Spinal cord (tissue), 10 donors: ENCODE results near the gene ZBTB38. TPM values are rescaled to one million over a fixed set of nuclear protein-coding genes. Genes with fewer than 3 reads are reported as not detected.

Experiments used
- DNase-seq, 6 donors: peaks; one replicate each; pipeline versions ENCODE4 v3.0.0 to v3.0.0-alpha.2; 2013 to 2015; ENCODE audit warnings: low spot score in 6 of 6, low read depth in 4 of 6
- H3K27ac ChIP-seq: one replicate; pipeline ENCODE4 v1.5.1; 2013; ENCODE audit warnings: low read depth, low read length, control low read depth
- H3K27me3 ChIP-seq: one replicate; pipeline ENCODE4 v1.6.1; 2013; ENCODE audit warnings: low read length; ENCODE audit not compliant: control insufficient read depth, insufficient read depth
- H3K36me3 ChIP-seq: one replicate; pipeline ENCODE4 v1.6.1; 2013; ENCODE audit warnings: low read length; ENCODE audit not compliant: control insufficient read depth, insufficient read depth
- H3K4me1 ChIP-seq: one replicate; pipeline ENCODE4 v1.6.1; 2013; ENCODE audit warnings: low read length; ENCODE audit not compliant: control insufficient read depth, insufficient read depth
- H3K4me3 ChIP-seq: one replicate; pipeline ENCODE4 v1.5.1; 2013; ENCODE audit warnings: low read depth, low read length, control low read depth
- H3K9me3 ChIP-seq: one replicate; pipeline ENCODE4 v1.6.1; 2013; ENCODE audit warnings: low read length; ENCODE audit not compliant: control insufficient read depth, insufficient read depth
- WGBS: methylation state at CpG from one replicate; pipeline ENCODE4 v1.1.5; 2013; ENCODE audit warnings: missing lambda C conversion rate; ENCODE audit not compliant: insufficient coverage; 5-methylcytosine and 5-hydroxymethylcytosine counted together
- polyA plus RNA-seq, 2 donors: library from polyadenylated mRNA; unstranded; fragments of 120-200 nt; gene quantifications; one replicate each; pipeline ENCODE4 v1.2.1, GENCODE V29; 2013; ENCODE audit not compliant: insufficient read length in 2 of 2
- total RNA-seq, 2 donors: library from RNA; depleted of rRNA in 1 of 2; stranded (reverse); fragments of 120-200 nt in 1 of 2; fragments of >200 nt in 1 of 2; gene quantifications; one replicate each; pipeline versions ENCODE4 v1.2.3 to v1.2.4, GENCODE V29; 2013 to 2014
- donor health status: healthy.

ZBTB38 gene
- total and polyA plus RNA-seq, 4 donors = 39.1 to 118 (median 64.2) TPM

DNA sequence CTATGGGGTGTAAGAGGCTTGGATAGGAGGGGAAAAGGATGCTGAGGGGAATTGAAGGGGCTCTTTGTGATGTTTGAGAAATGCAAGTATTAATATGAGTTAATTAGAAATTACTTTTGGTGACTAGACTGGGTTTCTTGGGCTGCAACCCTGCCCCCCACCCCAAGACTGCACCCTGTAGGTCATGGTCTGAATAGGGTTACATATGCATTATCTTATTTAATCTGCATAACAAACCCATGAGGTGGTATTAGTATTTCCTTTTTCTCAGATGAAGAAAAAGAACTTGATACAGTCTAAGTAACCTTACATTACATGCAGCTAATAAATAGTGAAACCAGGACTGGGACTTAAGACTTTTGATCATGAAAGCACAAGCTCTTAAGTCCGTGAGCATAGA is 5.6 kb upstream of the ZBTB38 start:
- DNase-seq = no peak
- Histone ChIP-seq H3K4me3 (no peak overlapping the region), H3K9me3 (peaks cover 2% of the 10 kb centered on the region), H3K27ac (no peak overlapping the region), H3K4me1 (peaks cover 10% of the 10 kb centered on the region), H3K36me3 (no peaks in the 10 kb centered on the region), H3K27me3 (no peaks in the 10 kb centered on the region)
- no CpG with 5 or more reads among the region's 1 CpG for WGBS

- H3K4me1 ChIP-seq = peaks cover 20% of the 10 kb centered on the region
- H3K27me3 ChIP-seq = no peaks in the 10 kb centered on the region
- no peaks in the 10 kb centered on the region for H3K36me3 ChIP-seq
- WGBS = 100% methylated on average over 1 of the region's 1 CpG
- H3K4me3 ChIP-seq = no peak overlapping the region
- no peak overlapping the region for H3K27ac ChIP-seq
- DNase-seq = no peak
- H3K9me3 ChIP-seq = peaks cover 2% of the 10 kb centered on the region
These were observed 3.1 kb upstream of the ZBTB38 start for GRCh38 chr3:141365201-141365600.

DNA sequence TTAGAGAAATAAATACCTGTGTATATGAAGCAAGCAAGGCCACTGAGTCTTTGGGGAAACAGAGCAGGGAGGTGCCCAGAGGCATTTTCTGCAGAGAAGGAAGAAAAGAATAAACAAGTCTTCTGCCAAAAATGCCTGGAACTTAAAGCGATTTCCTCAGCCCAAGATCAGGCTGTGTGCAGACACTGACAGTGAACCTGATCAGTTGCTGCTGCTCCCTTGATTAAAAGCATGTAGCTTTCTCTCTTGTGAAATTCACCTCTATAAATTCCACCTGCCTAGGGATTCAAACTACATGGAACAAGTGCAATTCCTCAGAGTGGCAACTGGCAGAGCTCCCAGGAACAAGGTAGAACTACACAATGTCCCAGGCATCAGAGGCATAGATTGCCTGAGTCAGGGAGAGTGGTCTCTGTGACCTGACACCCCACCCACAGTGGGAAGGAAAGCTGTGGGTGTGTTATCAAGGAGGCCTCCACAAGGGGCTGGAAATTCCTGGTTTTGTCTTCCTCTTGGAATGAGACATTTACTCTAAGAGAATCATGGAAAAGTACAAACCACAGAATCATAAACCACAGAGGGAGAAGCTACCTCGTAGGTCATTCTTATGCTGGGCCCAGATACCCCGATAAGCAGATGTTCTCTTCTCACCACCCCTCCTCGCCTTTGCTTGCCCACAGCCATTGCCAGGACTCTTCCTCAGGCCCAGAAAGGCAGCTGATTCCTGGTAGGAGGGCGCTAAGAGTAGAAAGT is 1.8 kb upstream of the ZBTB38 start:
- peak overlapping the region; percentile 93 for H3K27ac ChIP-seq
- no peaks in the 10 kb centered on the region for H3K27me3 ChIP-seq
- DNase-seq = peak in 2 of 6 donors; percentile 24 to 37
- no peak overlapping the region for H3K4me3 ChIP-seq
- peaks cover 2% of the 10 kb centered on the region for H3K9me3 ChIP-seq
- no peaks in the 10 kb centered on the region for H3K36me3 ChIP-seq
- 77% methylated on average over 3 of the region's 5 CpGs for WGBS
- peaks cover 20% of the 10 kb centered on the region for H3K4me1 ChIP-seq

DNA sequence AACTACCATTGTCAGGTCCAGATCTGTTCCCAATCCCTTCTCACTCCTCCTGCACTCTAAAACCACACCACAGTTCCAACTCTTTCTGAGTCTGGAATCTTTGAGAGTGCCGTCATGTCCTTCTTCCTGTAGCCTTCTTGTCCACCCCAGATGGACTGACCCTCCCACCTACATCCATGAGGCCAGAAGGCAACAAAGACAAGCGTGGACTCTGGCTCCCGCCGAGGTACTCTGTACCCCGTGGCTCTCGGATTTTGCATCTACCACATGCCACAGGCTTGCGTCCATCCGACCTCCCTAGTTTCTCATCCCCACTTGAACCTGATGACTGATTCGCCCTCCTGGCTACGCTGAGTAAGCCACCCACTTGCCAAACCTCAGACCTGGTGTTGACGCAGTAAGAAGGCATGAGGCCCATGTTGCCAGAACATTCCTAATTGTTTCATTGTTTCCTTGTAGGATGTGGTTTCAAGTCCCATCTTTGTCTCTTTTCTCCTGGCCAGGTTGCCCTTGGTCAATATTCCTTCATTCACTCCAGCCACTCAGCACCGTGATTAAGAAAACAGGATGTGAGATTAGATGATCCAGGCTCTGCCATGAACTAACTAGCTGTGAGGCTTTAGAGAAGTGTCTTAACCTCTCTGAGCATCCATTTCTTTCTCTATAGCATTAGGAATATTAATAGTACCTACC is 1.1 kb upstream of the ZBTB38 start:
- 94% methylated on average over 6 of the region's 12 CpGs for WGBS
- Histone ChIP-seq H3K4me1 (peaks cover 20% of the 10 kb centered on the region), H3K36me3 (no peaks in the 10 kb centered on the region), H3K27ac (peak overlapping the region; percentile 93), H3K9me3 (peaks cover 2% of the 10 kb centered on the region), H3K27me3 (no peaks in the 10 kb centered on the region), H3K4me3 (no peak overlapping the region)
- no peak for DNase-seq

DNA sequence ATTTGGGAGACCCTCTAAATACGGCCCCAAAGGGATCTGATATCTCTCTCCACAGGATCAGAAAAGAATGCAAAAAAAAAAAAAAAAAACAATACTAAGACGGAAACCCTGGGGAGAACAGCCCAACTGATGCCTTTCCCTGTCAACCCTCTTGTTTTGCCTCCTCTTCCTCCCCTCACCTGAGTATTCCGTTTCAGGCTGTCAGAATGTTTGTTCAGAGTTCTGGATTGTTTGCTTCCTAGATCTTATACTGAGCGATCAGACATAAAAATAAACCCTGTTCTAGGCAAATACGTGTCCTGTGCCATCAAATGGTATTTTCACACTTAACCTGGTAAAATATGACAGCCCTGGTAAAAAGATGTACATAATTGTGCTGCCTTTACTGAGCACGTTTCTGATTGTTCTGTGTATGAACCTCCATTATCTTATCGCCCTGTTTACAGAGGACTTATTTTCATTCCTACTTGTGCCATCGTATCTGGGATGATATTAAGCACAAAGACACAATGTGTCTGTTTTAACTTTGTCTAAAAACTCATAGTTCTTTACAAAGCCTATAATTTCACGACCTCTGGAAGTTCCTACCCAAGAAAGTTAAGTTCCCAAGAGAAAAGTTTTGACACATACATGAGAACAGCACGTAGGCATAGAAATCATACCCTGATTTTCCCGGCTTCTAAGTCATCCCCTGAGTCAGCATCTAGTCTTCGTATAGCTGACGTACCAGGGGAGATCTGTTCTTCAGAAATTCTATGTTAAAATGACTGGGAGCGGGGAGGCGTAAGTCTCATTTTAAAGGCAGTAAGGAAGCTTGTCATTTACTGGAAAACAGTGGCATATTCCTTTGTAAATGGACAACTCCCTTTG is 856 bp downstream of the ZBTB38 start:
- DNase-seq = peak in 1 of 6 donors; percentile 6
- Histone ChIP-seq H3K4me1 (peaks cover 20% of the 10 kb centered on the region), H3K9me3 (no peaks in the 10 kb centered on the region), H3K27ac (peak overlapping the region; percentile 93), H3K36me3 (no peaks in the 10 kb centered on the region), H3K27me3 (no peaks in the 10 kb centered on the region), H3K4me3 (peak overlapping the region; percentile 21)
- WGBS = 88% methylated on average over 3 of the region's 15 CpGs

DNA sequence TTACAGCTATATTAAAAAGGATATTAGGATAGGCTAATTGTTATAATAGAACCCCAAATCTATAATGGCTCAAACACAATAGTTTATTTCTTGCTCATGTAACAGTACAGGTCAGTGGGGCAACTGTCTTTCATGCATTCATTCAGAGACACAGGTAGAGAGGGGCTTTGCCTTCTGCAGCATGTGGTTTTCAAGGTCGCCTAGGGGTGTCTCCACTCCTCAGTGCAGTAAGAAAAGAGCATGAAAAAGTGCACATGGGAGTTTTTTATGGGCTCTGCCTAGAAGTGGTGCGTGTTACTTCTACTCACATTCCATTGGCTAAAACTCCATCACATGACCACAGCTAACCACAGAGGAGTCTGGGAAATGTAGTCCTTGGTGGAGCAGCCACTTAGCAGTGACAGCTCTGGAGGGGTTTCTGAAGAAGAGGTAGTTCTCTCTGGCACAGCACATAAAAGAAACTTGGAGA is 1.8 kb downstream of the ZBTB38 start:
- peak in 2 of 6 donors; percentile 85 to 94 for DNase-seq
- Histone ChIP-seq H3K36me3 (no peaks in the 10 kb centered on the region), H3K4me1 (peaks cover 20% of the 10 kb centered on the region), H3K9me3 (no peaks in the 10 kb centered on the region), H3K27ac (peak overlapping the region; percentile 93), H3K4me3 (no peak overlapping the region), H3K27me3 (no peaks in the 10 kb centered on the region)
- WGBS = 40% methylated on average over 1 of the region's 2 CpGs

- peaks cover 17% of the 10 kb centered on the region for H3K4me1 ChIP-seq
- no peaks in the 10 kb centered on the region for H3K36me3 ChIP-seq
- no peak for DNase-seq
- H3K27me3 ChIP-seq = no peaks in the 10 kb centered on the region
- H3K27ac ChIP-seq = no peak overlapping the region
- no peak overlapping the region for H3K4me3 ChIP-seq
- H3K9me3 ChIP-seq = no peaks in the 10 kb centered on the region
These were observed 3.6 kb downstream of the ZBTB38 start for GRCh38 chr3:141371882-141372281.

- H3K4me1 ChIP-seq = peaks cover 11% of the 10 kb centered on the region
- H3K36me3 ChIP-seq = no peaks in the 10 kb centered on the region
- H3K27ac ChIP-seq = no peak overlapping the region
- no peaks in the 10 kb centered on the region for H3K9me3 ChIP-seq
- H3K4me3 ChIP-seq = no peak overlapping the region
- no peak for DNase-seq
- H3K27me3 ChIP-seq = no peaks in the 10 kb centered on the region
These were observed 4.4 kb downstream of the ZBTB38 start for GRCh38 chr3:141372656-141373055.

DNA sequence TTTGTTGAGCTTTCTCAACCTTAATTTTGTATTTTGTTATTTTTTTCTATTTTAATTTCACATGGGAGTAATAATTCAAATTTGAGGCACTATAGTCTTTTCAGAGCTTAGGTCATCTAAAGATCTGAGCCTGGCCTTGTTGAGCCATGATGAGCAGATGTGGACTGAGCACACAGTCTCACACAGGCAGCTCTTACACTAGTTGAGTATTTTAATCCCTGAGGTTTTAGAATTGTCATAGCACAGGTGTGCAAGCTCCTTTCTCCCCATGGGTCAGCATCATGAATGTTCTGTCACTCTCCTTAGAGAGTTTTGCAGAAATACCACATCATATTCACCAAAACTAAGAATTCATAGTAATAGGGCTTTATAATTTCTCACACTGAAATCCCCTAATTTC is 4.9 kb downstream of the ZBTB38 start:
- DNase-seq = no peak
- no peak overlapping the region for H3K4me3 ChIP-seq
- no peaks in the 10 kb centered on the region for H3K36me3 ChIP-seq
- H3K27ac ChIP-seq = no peak overlapping the region
- H3K4me1 ChIP-seq = peaks cover 5% of the 10 kb centered on the region
- no peaks in the 10 kb centered on the region for H3K27me3 ChIP-seq
- H3K9me3 ChIP-seq = no peaks in the 10 kb centered on the region
